ENCODE results near the gene C2CD5.

GRCh38 chr12:22535038-22535437, 9.3 kb downstream of the C2CD5 start:
- TF ChIP-seq CTCF (IDR thresholded peaks at IDR 0.05) (no peak), POLR2A (IDR thresholded peaks at IDR 0.05) (no peak)
